Keratinocyte (primary cell): ENCODE results near the gene DNAJC24. TPM values are rescaled to one million over a fixed set of nuclear protein-coding genes. Genes with fewer than 3 reads are reported as not detected.
A peak's percentile ranks its signal among the peaks of the same experiment; 100 is the strongest.

ENCODE experiments used
- DNase-seq: peaks from one replicate; pipeline ENCODE4 v3.0.0-alpha.2; 2011; ENCODE audit warnings: low read depth, missing footprints, low spot score
- FAIRE-seq: peaks from 2 replicates; lab custom pipeline; 2011; peaks lifted over from hg19 to GRCh38; lab: Jason Lieb, UNC
- H2AFZ ChIP-seq: 2 replicates; pipeline ENCODE4 v1.6.0; 2012; ENCODE audit warnings: low read length, control low read depth, inconsistent platforms; ENCODE audit not compliant: control insufficient read depth
- H3K27ac ChIP-seq: 2 replicates; pipeline ENCODE4 v1.5.1; 2011; ENCODE audit warnings: low read length; ENCODE audit not compliant: control insufficient read depth, insufficient read depth
- H3K27me3 ChIP-seq: 3 replicates; pipeline ENCODE4 v1.6.0; 2011; ENCODE audit warnings: low read length; ENCODE audit not compliant: control insufficient read depth, insufficient read depth; ENCODE audit errors: extremely low read depth
- H3K36me3 ChIP-seq, 2 experiments: 2 replicates in 1 of 2; 3 replicates in 1 of 2; pipeline ENCODE4 v1.5.1; 2011; ENCODE audit warnings: low read length in 2 of 2, mild to moderate bottlenecking in 1 of 2; ENCODE audit not compliant: control insufficient read depth in 2 of 2, insufficient read depth in 2 of 2; ENCODE audit errors: extremely low read depth in 1 of 2
- H3K4me1 ChIP-seq: 3 replicates; pipeline ENCODE4 v1.5.1; 2011; ENCODE audit warnings: low read length; ENCODE audit not compliant: control insufficient read depth, insufficient read depth; ENCODE audit errors: extremely low read depth
- H3K4me2 ChIP-seq: 3 replicates; pipeline ENCODE4 v1.6.0; 2011; ENCODE audit warnings: low read depth, low read length; ENCODE audit not compliant: control insufficient read depth, insufficient read depth; ENCODE audit errors: extremely low read depth
- H3K4me3 ChIP-seq, 3 experiments: fragments of 200-600 bp in 1 of 3; sonication (generic) in 1 of 3; 2 replicates in 2 of 3; 3 replicates in 1 of 3; pipeline ENCODE4 v1.5.1; 2011 to 2016; ENCODE audit warnings: low read length in 3 of 3, mild to moderate bottlenecking in 3 of 3, control low read depth in 2 of 3, inconsistent platforms in 1 of 3, low read depth in 1 of 3, mixed read lengths in 1 of 3, mixed run types in 1 of 3, moderate library complexity in 1 of 3; ENCODE audit not compliant: control insufficient read depth in 2 of 3, insufficient read depth in 2 of 3; ENCODE audit errors: extremely low read depth in 1 of 3
- H3K79me2 ChIP-seq: 2 replicates; pipeline ENCODE4 v1.6.0; 2012; ENCODE audit warnings: low read length; ENCODE audit not compliant: control insufficient read depth, insufficient read depth
- H3K9ac ChIP-seq: 3 replicates; pipeline ENCODE4 v1.6.0; 2011; ENCODE audit warnings: low read length; ENCODE audit not compliant: control insufficient read depth, insufficient read depth; ENCODE audit errors: extremely low read depth
- H3K9me1 ChIP-seq: 3 replicates; pipeline ENCODE4 v1.6.0; 2011; ENCODE audit warnings: low read length; ENCODE audit not compliant: control insufficient read depth, insufficient read depth; ENCODE audit errors: extremely low read depth
- H3K9me3 ChIP-seq: 2 replicates; pipeline ENCODE4 v1.5.1; 2012; ENCODE audit warnings: low read depth, low read length; ENCODE audit not compliant: control insufficient read depth
- H4K20me1 ChIP-seq: 3 replicates; pipeline ENCODE4 v1.6.0; 2011; ENCODE audit warnings: low read length; ENCODE audit not compliant: control insufficient read depth, insufficient read depth; ENCODE audit errors: extremely low read depth
- EZH2 ChIP-seq: IDR thresholded peaks from one replicate; pipeline ENCODE4 v1.6.1; 2012; ENCODE audit warnings: inconsistent platforms, mild to moderate bottlenecking, low read length, moderate library complexity
- dilution Hi-C: fragments of 300-500 bp; cut with MboI; formaldehyde crosslinking; loops from one replicate; pipeline ENCODE4 v1.7.0; 2020; ENCODE audit warnings: low sequenced_read_pairs; ENCODE audit not compliant: extremely low pct_ligation_motif_present
- polyA plus RNA-seq, 5 experiments: library from polyadenylated mRNA; depleted of rRNA in 3 of 5; stranded (reverse) in 3 of 5; stranded (forward) in 1 of 5; unstranded in 1 of 5; fragments of >200 nt; gene quantifications; 1 replicate in 1 of 5; 2 replicates in 3 of 5; 3 replicates in 1 of 5; pipeline versions ENCODE4 v1.2.1 to v1.2.3, GENCODE V29; 2011 to 2012; ENCODE audit warnings: missing spikeins in 2 of 5, low read depth in 1 of 5, low replicate concordance in 1 of 5
- TF ChIP-seq, protein P1 (sequence below), 3 experiments: IDR thresholded peaks in 1 of 3; conservative IDR thresholded peaks in 1 of 3; optimal IDR thresholded peaks in 1 of 3; 2 replicates in 2 of 3; 3 replicates in 1 of 3; pipeline versions ENCODE3 to v1.5.1; 2011; ENCODE audit warnings: low read length in 3 of 3, mild to moderate bottlenecking in 3 of 3, moderate library complexity in 2 of 3, control low read depth in 1 of 3, inconsistent platforms in 1 of 3; ENCODE audit not compliant: insufficient read depth in 2 of 3; ENCODE audit errors: extremely low read depth in 1 of 3

Gene DNAJC24
- polyA plus RNA-seq, 1 donor (not counting 4 experiments of a cell fraction or from before 2014, with no cell fraction given) = 30.3 TPM

DNA sequence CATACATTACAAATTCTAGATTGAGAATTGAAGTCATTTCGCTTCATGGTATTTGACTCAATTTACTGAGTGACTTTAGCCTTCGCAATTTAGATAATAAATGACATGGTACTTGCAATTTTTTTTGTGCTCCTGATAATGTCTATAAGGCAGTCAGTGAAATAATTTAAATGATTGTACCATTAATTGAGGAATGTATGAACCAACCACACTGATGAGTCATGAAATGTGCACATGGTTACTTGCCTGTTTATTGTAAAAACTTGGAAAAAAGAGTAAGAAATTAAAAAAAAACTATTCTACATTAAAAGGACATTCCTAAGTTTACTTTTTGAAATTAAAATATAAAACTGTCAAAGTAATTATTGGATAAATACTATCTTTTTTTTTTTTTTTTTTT lies 43.3 kb downstream of the DNAJC24 start:
- FAIRE-seq (no peak), DNase-seq (peak; percentile 5)
- Histone ChIP-seq H3K27me3 (no peaks in the 10 kb centered on the region), H3K9me3 (no peaks in the 10 kb centered on the region), H3K4me3 (no peak overlapping the region), H3K4me1 (peaks cover 7% of the 10 kb centered on the region), H3K4me2 (no peak overlapping the region), H2AFZ (no peak overlapping the region), H3K36me3 (peaks cover 0 to 2% of the 10 kb centered on the region in 2 experiments), H3K79me2 (no peaks in the 10 kb centered on the region), H3K9me1 (no peaks in the 10 kb centered on the region), H4K20me1 (no peaks in the 10 kb centered on the region), H3K9ac (no peak overlapping the region), H3K27ac (no peak overlapping the region)
- TF ChIP-seq, protein P1, sequence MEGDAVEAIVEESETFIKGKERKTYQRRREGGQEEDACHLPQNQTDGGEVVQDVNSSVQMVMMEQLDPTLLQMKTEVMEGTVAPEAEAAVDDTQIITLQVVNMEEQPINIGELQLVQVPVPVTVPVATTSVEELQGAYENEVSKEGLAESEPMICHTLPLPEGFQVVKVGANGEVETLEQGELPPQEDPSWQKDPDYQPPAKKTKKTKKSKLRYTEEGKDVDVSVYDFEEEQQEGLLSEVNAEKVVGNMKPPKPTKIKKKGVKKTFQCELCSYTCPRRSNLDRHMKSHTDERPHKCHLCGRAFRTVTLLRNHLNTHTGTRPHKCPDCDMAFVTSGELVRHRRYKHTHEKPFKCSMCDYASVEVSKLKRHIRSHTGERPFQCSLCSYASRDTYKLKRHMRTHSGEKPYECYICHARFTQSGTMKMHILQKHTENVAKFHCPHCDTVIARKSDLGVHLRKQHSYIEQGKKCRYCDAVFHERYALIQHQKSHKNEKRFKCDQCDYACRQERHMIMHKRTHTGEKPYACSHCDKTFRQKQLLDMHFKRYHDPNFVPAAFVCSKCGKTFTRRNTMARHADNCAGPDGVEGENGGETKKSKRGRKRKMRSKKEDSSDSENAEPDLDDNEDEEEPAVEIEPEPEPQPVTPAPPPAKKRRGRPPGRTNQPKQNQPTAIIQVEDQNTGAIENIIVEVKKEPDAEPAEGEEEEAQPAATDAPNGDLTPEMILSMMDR (optimal IDR thresholded peaks at IDR 0.05 in 1 of 3, IDR thresholded peaks at IDR 0.05 in 1 of 3, conservative IDR thresholded peaks at IDR 0.05 in 1 of 3; ENCODE audit: extremely low read depth in 1 of 3, insufficient read depth in 2 of 3, low read length in 3 of 3) = no peak
- TF ChIP-seq EZH2 = no peak
- dilution Hi-C loops = no loop called here

- FAIRE-seq = no peak
- H3K4me2 ChIP-seq = no peak overlapping the region
- H3K27ac ChIP-seq = no peak overlapping the region
- no peaks in the 10 kb centered on the region for H3K9me1 ChIP-seq
- no peaks in the 10 kb centered on the region for H3K27me3 ChIP-seq
- no peaks in the 10 kb centered on the region for H4K20me1 ChIP-seq
- peaks cover 3% of the 10 kb centered on the region for H3K4me1 ChIP-seq
- H3K4me3 ChIP-seq = no peak overlapping the region
- H3K9me3 ChIP-seq = no peaks in the 10 kb centered on the region
- H2AFZ ChIP-seq = no peak overlapping the region
- no peak overlapping the region for H3K9ac ChIP-seq
- no peak for TF ChIP-seq EZH2
- TF ChIP-seq, protein P1 (optimal IDR thresholded peaks at IDR 0.05 in 1 of 3, IDR thresholded peaks at IDR 0.05 in 1 of 3, conservative IDR thresholded peaks at IDR 0.05 in 1 of 3; ENCODE audit: extremely low read depth in 1 of 3, insufficient read depth in 2 of 3, low read length in 3 of 3) = no peak
- peaks cover 0 to 2% of the 10 kb centered on the region in 2 experiments for H3K36me3 ChIP-seq
- no peaks in the 10 kb centered on the region for H3K79me2 ChIP-seq
- no peak for DNase-seq
- dilution Hi-C loops = no loop called here
Measured at GRCh38 chr11:31414338-31414737, 44.7 kb downstream of the DNAJC24 start.
